ENCODE data around the gene TEX12. TPM values are rescaled to one million over a fixed set of nuclear protein-coding genes. Genes with fewer than 3 reads are reported as not detected.

Gene TEX12
- not detected for total RNA-seq (ENCODE audit: unreplicated experiment)
- long read RNA-seq = 0 reads

GRCh38 chr11:112167145-112167544, at the start of gene TEX12:
Gene TEX12 (plus strand): TSS chr11:112167372. CDS start chr11:112169269, 1,897 bp downstream.
- no peaks in the 10 kb centered on the region for H3K4me1 Mint-ChIP-seq (ENCODE audit: low read depth, unreplicated experiment)
- DNase-seq = no peak
- no peak for TF ChIP-seq CTCF (IDR thresholded peaks at IDR 0.05; ENCODE audit: partially characterized antibody, unreplicated experiment)
- no peak within 1 kb of the TSS for H3K4me3 Mint-ChIP-seq (ENCODE audit: unreplicated experiment)
- no peaks in the 10 kb centered on the region for H3K9me3 Mint-ChIP-seq (ENCODE audit: unreplicated experiment)
- no peaks in the 10 kb centered on the region for H3K27me3 Mint-ChIP-seq (ENCODE audit: unreplicated experiment)
- no peak within 1 kb of the TSS for H3K27ac Mint-ChIP-seq (ENCODE audit: unreplicated experiment)
- no peaks in the 10 kb centered on the region for H3K36me3 Mint-ChIP-seq (ENCODE audit: unreplicated experiment)

GRCh38 chr11:112118176-112118575, 49.0 kb upstream of the TEX12 start:
- Mint-ChIP-seq H3K27me3 (ENCODE audit: unreplicated experiment) (no peaks in the 10 kb centered on the region), H3K9me3 (ENCODE audit: unreplicated experiment) (no peaks in the 10 kb centered on the region), H3K27ac (ENCODE audit: unreplicated experiment) (no peak overlapping the region), H3K4me1 (ENCODE audit: low read depth, unreplicated experiment) (no peaks in the 10 kb centered on the region), H3K36me3 (ENCODE audit: unreplicated experiment) (peaks cover 9% of the 10 kb centered on the region), H3K4me3 (ENCODE audit: unreplicated experiment) (no peak overlapping the region)
- no peak for DNase-seq
- TF ChIP-seq CTCF (IDR thresholded peaks at IDR 0.05; ENCODE audit: partially characterized antibody, unreplicated experiment) = no peak

- peaks cover 6% of the 10 kb centered on the region for H3K36me3 Mint-ChIP-seq (ENCODE audit: unreplicated experiment)
- DNase-seq = no peak
- H3K9me3 Mint-ChIP-seq (ENCODE audit: unreplicated experiment) = no peaks in the 10 kb centered on the region
- no peaks in the 10 kb centered on the region for H3K4me1 Mint-ChIP-seq (ENCODE audit: low read depth, unreplicated experiment)
- no peak overlapping the region for H3K4me3 Mint-ChIP-seq (ENCODE audit: unreplicated experiment)
- H3K27me3 Mint-ChIP-seq (ENCODE audit: unreplicated experiment) = no peaks in the 10 kb centered on the region
- H3K27ac Mint-ChIP-seq (ENCODE audit: unreplicated experiment) = no peak overlapping the region
- TF ChIP-seq CTCF (IDR thresholded peaks at IDR 0.05; ENCODE audit: partially characterized antibody, unreplicated experiment) = no peak
These were observed 45.1 kb upstream of the TEX12 start for GRCh38 chr11:112121981-112122615.

GRCh38 chr11:112123129-112123528, 44.0 kb upstream of the TEX12 start:
- H3K36me3 Mint-ChIP-seq (ENCODE audit: unreplicated experiment) = peaks cover 5% of the 10 kb centered on the region
- no peaks in the 10 kb centered on the region for H3K9me3 Mint-ChIP-seq (ENCODE audit: unreplicated experiment)
- TF ChIP-seq CTCF (IDR thresholded peaks at IDR 0.05; ENCODE audit: partially characterized antibody, unreplicated experiment) = no peak
- no peak overlapping the region for H3K27ac Mint-ChIP-seq (ENCODE audit: unreplicated experiment)
- H3K27me3 Mint-ChIP-seq (ENCODE audit: unreplicated experiment) = no peaks in the 10 kb centered on the region
- H3K4me3 Mint-ChIP-seq (ENCODE audit: unreplicated experiment) = no peak overlapping the region
- no peaks in the 10 kb centered on the region for H3K4me1 Mint-ChIP-seq (ENCODE audit: low read depth, unreplicated experiment)
- DNase-seq = no peak

- no peak overlapping the region for H3K4me3 Mint-ChIP-seq (ENCODE audit: unreplicated experiment)
- H3K36me3 Mint-ChIP-seq (ENCODE audit: unreplicated experiment) = no peaks in the 10 kb centered on the region
- H3K27ac Mint-ChIP-seq (ENCODE audit: unreplicated experiment) = no peak overlapping the region
- no peaks in the 10 kb centered on the region for H3K27me3 Mint-ChIP-seq (ENCODE audit: unreplicated experiment)
- TF ChIP-seq CTCF (IDR thresholded peaks at IDR 0.05; ENCODE audit: partially characterized antibody, unreplicated experiment) = no peak
- no peaks in the 10 kb centered on the region for H3K9me3 Mint-ChIP-seq (ENCODE audit: unreplicated experiment)
- no peaks in the 10 kb centered on the region for H3K4me1 Mint-ChIP-seq (ENCODE audit: low read depth, unreplicated experiment)
- DNase-seq = no peak
These were observed 40.1 kb upstream of the TEX12 start for GRCh38 chr11:112127056-112127455.

All from glutamatergic neuron (in vitro differentiated cells).